Adrenal gland (tissue), 12 donors: ENCODE results near the gene RAX2. TPM values are rescaled to one million over a fixed set of nuclear protein-coding genes. Genes with fewer than 3 reads are reported as not detected.

Experiments used
- DNase-seq, 7 donors: peaks; one replicate each; pipeline ENCODE4 v3.0.0-alpha.2; 2019 to 2020
- H3K27ac ChIP-seq, 5 donors: fragments of 200-600 bp; sonication (generic) in 4 of 5; 1 replicate in 3 of 5; 2 replicates in 2 of 5; pipeline versions ENCODE4 v1.5.1 to v1.8.0; 2016 to 2020; ENCODE audit warnings: mild to moderate bottlenecking in 1 of 5
- H3K27me3 ChIP-seq: fragments of 200-600 bp; 2 replicates; pipeline ENCODE4 v1.8.0; 2021
- H3K36me3 ChIP-seq, 2 donors: fragments of 200-600 bp; replicated peaks in 1 of 2; 1 replicate in 1 of 2; 2 replicates in 1 of 2; pipeline versions ENCODE4 v1.5.1 to v1.8.0; 2018 to 2022
- H3K4me1 ChIP-seq, 2 donors: fragments of 200-600 bp; replicated peaks in 1 of 2; 1 replicate in 1 of 2; 2 replicates in 1 of 2; pipeline versions ENCODE4 v1.5.1 to v1.8.0; 2018 to 2021
- H3K4me3 ChIP-seq, 4 donors: fragments of 200-600 bp; sonication (generic) in 3 of 4; one replicate each; pipeline ENCODE4 v1.5.1; 2016 to 2018
- H3K9me3 ChIP-seq, 3 donors: fragments of 200-600 bp; sonication (generic) in 1 of 3; replicated peaks in 1 of 3; 1 replicate in 2 of 3; 2 replicates in 1 of 3; pipeline versions ENCODE4 v1.5.1 to v1.8.0; 2016 to 2021
- CTCF ChIP-seq, 6 experiments: fragments of 450-650 bp in 4 of 6; fragments of 200-600 bp in 2 of 6; sonication (generic) in 1 of 6; IDR thresholded peaks; 1 replicate in 5 of 6; 2 replicates in 1 of 6; pipeline versions ENCODE4 v1.5.1 to v1.8.0; 2016 to 2021; ENCODE audit warnings: antibody characterized with exemption in 6 of 6, mild to moderate bottlenecking in 2 of 6, moderate library complexity in 1 of 6
- POLR2A ChIP-seq, 2 donors: fragments of 450-650 bp; IDR thresholded peaks; one replicate each; pipeline ENCODE4 v1.6.1; 2017; ENCODE audit warnings: antibody characterized with exemption in 2 of 2, mild to moderate bottlenecking in 2 of 2, moderate library complexity in 1 of 2
- WGBS, 4 donors: extraction: QIAGEN DNeasy Blood & Tissue Kit in 2 of 4; methylation state at CpG; one replicate each; pipeline versions ENCODE4 v1.1.5 to v1.1.7; 2013 to 2017; 5-methylcytosine and 5-hydroxymethylcytosine counted together
- intact Hi-C, 2 donors: fragments of 100-400 bp; cut with DNase I; formaldehyde crosslinking; loops; one replicate each; pipeline versions ENCODE4 v1.14.1 to v1.15.0; 2022 to 2023
- polyA plus RNA-seq, 3 donors: library from polyadenylated mRNA; stranded (reverse); fragments of 200-250 nt in 2 of 3; fragments of 350-450 nt in 1 of 3; fragmentation: Illumina TruSeq in 1 of 3; extraction: RNeasy Lipid Tissue Mini Kit (QIAGEN cat#74804) in 1 of 3; gene quantifications; one replicate each; pipeline ENCODE4 v1.2.3, GENCODE V29; 2013 to 2014
- total RNA-seq, 9 donors: library from RNA; depleted of rRNA in 4 of 9; stranded (reverse); fragments of >200 nt in 4 of 9; fragments of 120-200 nt in 1 of 9; fragmentation: NEBNext Ultra II Directional in 1 of 9; extraction: Animal tissue kit (Norgen Biotek cat#: 25700) in 1 of 9; gene quantifications; one replicate each; pipeline versions ENCODE4 v1.1.0 to v1.2.4, GENCODE V29; 2013 to 2023
- donor health status: healthy with polysubstance abuse.
- donor health status: Bipolar disorder and iron deficiency.
- donor health status: DM: yes; HTN: yes; CAD: no.
- donor health status: DM: no; HTN: no; CAD: no.
- donor health status: DM: no; HTN: no; CAD: no.
- donor health status: DM: yes; HTN: yes; CAD: no.

Gene RAX2
- total and polyA plus RNA-seq, 12 donors = not detected

DNA sequence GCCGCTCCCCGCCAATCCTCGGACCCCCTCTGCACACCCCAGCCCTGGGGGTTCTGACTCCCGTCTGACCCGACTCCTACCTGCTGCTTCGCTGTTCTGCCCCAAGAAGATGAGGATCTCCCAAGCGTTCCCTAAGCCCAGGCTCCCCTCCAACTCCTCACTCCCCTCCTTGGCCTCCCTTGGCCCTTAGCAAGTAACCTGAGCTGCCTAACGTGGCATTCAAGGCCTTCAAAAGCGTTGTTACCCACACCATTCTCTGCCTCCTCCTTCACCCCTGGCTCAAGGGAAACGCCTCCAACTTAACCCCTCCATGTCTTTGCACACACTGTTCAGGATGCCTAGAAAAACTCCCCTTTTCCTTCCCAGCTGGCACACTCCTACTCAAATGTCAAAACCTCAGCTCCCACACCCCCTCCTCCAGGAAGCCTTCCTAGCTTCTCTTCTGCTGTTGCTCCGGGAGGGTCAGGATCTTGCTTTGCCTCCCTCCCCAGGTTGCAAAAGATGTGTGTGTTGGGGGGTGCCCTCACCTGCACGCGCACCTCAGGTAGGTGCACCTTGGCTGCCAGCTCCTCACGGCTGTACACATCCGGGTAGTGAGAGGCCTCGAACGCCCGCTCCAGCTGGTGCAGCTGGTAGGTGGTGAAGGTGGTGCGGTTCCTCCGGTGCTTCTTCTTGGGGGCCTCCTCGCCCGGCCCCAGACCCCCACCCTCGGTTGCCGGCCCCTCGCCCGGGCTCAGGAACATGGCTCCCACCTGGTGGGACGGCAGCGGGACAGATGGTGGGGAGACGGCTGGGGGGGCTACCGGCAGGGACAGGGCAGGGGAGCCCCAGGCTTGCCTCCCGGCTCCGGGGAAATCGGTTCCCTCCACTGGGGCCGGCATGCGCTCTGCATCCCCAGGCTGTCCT is 775 bp downstream of the RAX2 start:
- TF ChIP-seq POLR2A (IDR thresholded peaks at IDR 0.05) (no peak), CTCF (IDR thresholded peaks at IDR 0.05) (no peak)
- no peaks in the 10 kb centered on the region for H3K27me3 ChIP-seq
- H3K27ac ChIP-seq = no peak overlapping the region
- intact Hi-C loops = no loop called here
- DNase-seq = no peak
- peaks cover 0 to 17% of the 10 kb centered on the region in 2 donors for H3K36me3 ChIP-seq
- WGBS, 4 donors = 71 to 80% (median 75%) methylated on average over 21 to 35 of the region's 35 CpGs
- no peaks in the 10 kb centered on the region for H3K9me3 ChIP-seq
- H3K4me3 ChIP-seq = no peak overlapping the region
- H3K4me1 ChIP-seq = no peaks in the 10 kb centered on the region

GRCh38 chr19:3770136-3770999 is 1.7 kb downstream of the RAX2 start:
- WGBS, 4 donors = 69 to 76% (median 73%) methylated on average over 13 to 53 of the region's 53 CpGs
- Histone ChIP-seq H3K4me1 (no peaks in the 10 kb centered on the region), H3K4me3 (no peak overlapping the region), H3K36me3 (peaks cover 0 to 24% of the 10 kb centered on the region in 2 donors), H3K9me3 (no peaks in the 10 kb centered on the region), H3K27me3 (no peaks in the 10 kb centered on the region), H3K27ac (no peak overlapping the region)
- intact Hi-C loops = no loop called here
- DNase-seq = no peak
- no peak for TF ChIP-seq POLR2A (IDR thresholded peaks at IDR 0.05)
- no peak for TF ChIP-seq CTCF (IDR thresholded peaks at IDR 0.05)

DNA sequence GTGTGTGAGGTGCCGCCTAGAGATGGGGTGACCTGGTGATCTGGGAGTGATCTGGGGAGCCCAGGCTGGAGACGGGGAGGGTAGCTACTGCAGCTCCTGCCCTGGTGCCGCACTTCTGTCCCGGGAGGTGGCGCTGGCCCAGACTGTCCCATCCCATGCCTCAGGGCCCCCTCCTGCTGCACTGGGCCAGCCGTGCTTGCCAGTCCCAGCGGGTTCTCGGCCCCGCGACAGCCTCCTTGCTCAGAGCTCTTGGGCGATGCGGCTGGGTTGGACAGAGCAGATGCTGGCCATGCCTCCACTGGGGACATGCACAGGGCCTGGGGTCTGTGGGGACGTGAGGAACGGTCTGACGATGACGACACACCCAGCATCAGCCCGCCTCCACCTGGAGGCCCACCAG is 2.5 kb downstream of the RAX2 start:
- intact Hi-C loops = no loop called here
- Histone ChIP-seq H3K4me1 (no peaks in the 10 kb centered on the region), H3K9me3 (no peaks in the 10 kb centered on the region), H3K4me3 (no peak overlapping the region), H3K27me3 (no peaks in the 10 kb centered on the region), H3K27ac (no peak overlapping the region), H3K36me3 (peaks cover 0 to 29% of the 10 kb centered on the region in 2 donors)
- WGBS, 4 donors = 84 to 100% (median 93%) methylated on average over 2 to 17 of the region's 17 CpGs
- TF ChIP-seq CTCF (IDR thresholded peaks at IDR 0.05) = no peak
- TF ChIP-seq POLR2A (IDR thresholded peaks at IDR 0.05) = no peak
- DNase-seq = no peak

- H3K36me3 ChIP-seq = peaks cover 0 to 29% of the 10 kb centered on the region in 2 donors
- H3K27ac ChIP-seq = no peak overlapping the region
- intact Hi-C loops = no loop called here
- no peak for DNase-seq
- 89 to 95% (median 91%) methylated on average over 7 of the region's 7 CpGs for WGBS, 4 donors
- no peaks in the 10 kb centered on the region for H3K9me3 ChIP-seq
- H3K4me3 ChIP-seq = no peak overlapping the region
- peaks cover 0 to under 1% of the 10 kb centered on the region in 2 donors for H3K4me1 ChIP-seq
- no peak for TF ChIP-seq CTCF (IDR thresholded peaks at IDR 0.05)
- no peak for TF ChIP-seq POLR2A (IDR thresholded peaks at IDR 0.05)
- no peaks in the 10 kb centered on the region for H3K27me3 ChIP-seq
Measured at GRCh38 chr19:3768748-3769099, 3.3 kb downstream of the RAX2 start.
